GM18861 (cell line): ENCODE results near the gene LEAP2.

Experiments used
- ATAC-seq: cut with Tn5 transposase; IDR thresholded peaks from one replicate; pipeline ENCODE4 v1.9.1; 2021; ENCODE audit not compliant: unreplicated experiment

LEAP2 gene

GRCh38 chr5:132873119-132873929 lies at the start of gene LEAP2:
Gene LEAP2 (plus strand): TSS chr5:132873668. CDS start chr5:132873695, 27 bp downstream.
- no peak for ATAC-seq

GRCh38 chr5:132824426-132824825 lies 49.0 kb upstream of the LEAP2 start:
- ATAC-seq, result no peak

- no peak for ATAC-seq
Measured at GRCh38 chr5:132825033-132825833, 48.2 kb upstream of the LEAP2 start.

- ATAC-seq, result no peak
Measured at GRCh38 chr5:132825834-132826391, 47.6 kb upstream of the LEAP2 start.

GRCh38 chr5:132826424-132827082 lies 46.9 kb upstream of the LEAP2 start:
- ATAC-seq, result no peak

GRCh38 chr5:132827943-132828673 lies 45.4 kb upstream of the LEAP2 start:
- ATAC-seq, result no peak

GRCh38 chr5:132828846-132829494 lies 44.5 kb upstream of the LEAP2 start:
- ATAC-seq, result no peak

GRCh38 chr5:132829742-132830435 lies 43.6 kb upstream of the LEAP2 start:
- ATAC-seq, result peak; percentile 64

- ATAC-seq, result peak; percentile 62
Measured at GRCh38 chr5:132830436-132831094, 42.9 kb upstream of the LEAP2 start, which contains the start of gene SHROOM1. Gene SHROOM1 (minus strand): TSS chr5:132830647. CDS start chr5:132826140, 4,507 bp downstream.

- no peak for ATAC-seq
Measured at GRCh38 chr5:132831095-132831860, 42.2 kb upstream of the LEAP2 start.

- ATAC-seq, result no peak
Measured at GRCh38 chr5:132832612-132833011, 40.9 kb upstream of the LEAP2 start.

GRCh38 chr5:132834057-132834456 lies 39.4 kb upstream of the LEAP2 start:
- ATAC-seq, result no peak

GRCh38 chr5:132836852-132837251 lies 36.6 kb upstream of the LEAP2 start:
- ATAC-seq, result no peak

- no peak for ATAC-seq
Measured at GRCh38 chr5:132837868-132838267, 35.6 kb upstream of the LEAP2 start.

GRCh38 chr5:132838516-132839282 lies 34.8 kb upstream of the LEAP2 start:
- ATAC-seq, result no peak

GRCh38 chr5:132839426-132840301 lies 33.8 kb upstream of the LEAP2 start:
- no peak for ATAC-seq
